ENCODE measurements around the gene C1RL.

Gene C1RL

DNA sequence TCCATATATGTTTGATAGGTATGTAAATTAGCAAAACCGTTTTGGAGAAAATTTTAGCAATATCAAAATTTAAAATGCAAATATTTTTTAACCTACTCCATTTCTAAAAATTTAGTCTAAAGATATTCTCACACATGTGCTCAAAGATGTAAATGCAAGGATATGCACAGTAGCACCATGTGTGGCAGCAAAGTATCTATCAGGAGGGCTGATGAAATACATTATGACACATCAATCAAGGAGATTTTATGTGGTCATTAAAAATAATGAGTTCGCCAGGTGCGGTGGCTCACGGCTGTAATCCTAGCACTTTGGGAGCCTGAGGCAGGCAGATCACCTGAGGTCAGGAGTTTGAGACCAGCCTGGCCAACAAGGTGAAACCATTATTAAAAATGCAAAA is 8.8 kb downstream of the C1RL start:
- Histone ChIP-seq H3K4me2 (ENCODE audit: low read length) (no peak overlapping the region), H3K9me3 (replicated peaks; ENCODE audit: low read length) (no peaks in the 10 kb centered on the region), H3K9ac (ENCODE audit: low read depth, low read length) (no peak overlapping the region), H3K4me1 (ENCODE audit: control insufficient read depth, insufficient read depth, low read length) (peaks cover 9% of the 10 kb centered on the region), H3K36me3 (ENCODE audit: insufficient read depth, low read length) (peaks cover 7% of the 10 kb centered on the region), H3K4me3 (ENCODE audit: low read length) (no peak overlapping the region), H3K27me3 (ENCODE audit: control insufficient read depth, insufficient read depth, low read length) (peaks cover 6% of the 10 kb centered on the region)

DNA sequence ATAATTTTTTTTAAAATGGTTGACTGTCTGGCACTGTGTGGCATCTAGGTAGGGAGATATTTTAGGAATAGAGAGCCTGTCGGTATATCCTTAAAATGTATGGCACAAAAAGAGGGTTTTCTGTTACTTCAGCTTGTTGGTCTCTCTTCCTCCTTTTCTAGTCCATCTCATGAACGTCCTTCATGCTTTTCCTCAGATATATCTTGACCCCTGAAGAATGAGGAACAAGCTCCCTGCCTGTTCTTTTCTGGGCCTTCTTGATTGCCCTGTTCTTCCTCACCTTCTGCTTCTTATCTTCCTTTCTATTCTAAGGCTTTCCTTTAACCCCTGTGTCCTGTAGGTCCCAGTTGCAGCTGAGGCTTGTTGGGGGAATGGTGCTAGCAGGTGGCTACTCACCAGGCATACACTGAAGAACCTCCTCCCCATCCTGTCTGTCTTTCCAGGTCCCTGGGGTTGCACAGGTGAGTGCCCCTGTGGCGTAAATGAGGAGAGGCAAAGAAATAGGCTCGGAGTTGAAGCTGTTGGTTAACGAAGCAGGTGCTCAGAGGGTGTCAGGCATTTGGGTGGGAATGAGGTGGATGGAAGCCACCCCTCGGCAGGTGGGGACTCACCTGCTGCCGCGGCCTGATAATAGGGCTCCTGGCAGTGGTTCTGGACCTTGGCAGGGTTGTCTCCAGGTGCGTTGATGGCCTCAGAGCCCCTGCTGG is 9.6 kb downstream of the C1RL start:
- peaks cover 7% of the 10 kb centered on the region for H3K36me3 ChIP-seq (ENCODE audit: insufficient read depth, low read length)
- no peak overlapping the region for H3K4me3 ChIP-seq (ENCODE audit: low read length)
- peaks cover 6% of the 10 kb centered on the region for H3K27me3 ChIP-seq (ENCODE audit: control insufficient read depth, insufficient read depth, low read length)
- no peak overlapping the region for H3K9ac ChIP-seq (ENCODE audit: low read depth, low read length)
- H3K4me2 ChIP-seq (ENCODE audit: low read length): no peak overlapping the region
- H3K4me1 ChIP-seq (ENCODE audit: control insufficient read depth, insufficient read depth, low read length): peaks cover 9% of the 10 kb centered on the region
- no peaks in the 10 kb centered on the region for H3K9me3 ChIP-seq (replicated peaks; ENCODE audit: low read length)

DNA sequence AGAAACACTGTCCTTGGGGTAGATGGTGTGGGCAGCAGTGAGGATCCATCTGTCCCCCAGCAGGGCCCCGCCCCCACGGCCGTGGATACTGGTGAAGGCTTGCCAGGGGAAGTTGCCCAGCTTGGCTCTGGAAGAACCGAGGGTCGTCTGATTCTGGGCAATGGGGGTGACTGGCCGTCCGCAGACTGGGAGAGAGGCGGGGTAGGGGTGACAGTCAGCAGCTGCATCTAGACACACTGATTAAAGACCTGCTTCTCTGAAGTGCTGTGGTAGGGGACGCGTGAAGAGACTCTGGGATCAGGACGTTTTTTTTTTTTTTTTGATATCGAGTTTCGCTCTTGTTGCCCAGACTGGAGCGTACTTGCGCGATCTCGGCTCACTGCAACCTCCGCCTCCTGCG is 12.0 kb downstream of the C1RL start:
- H3K4me2 ChIP-seq (ENCODE audit: low read length): peak overlapping the region; percentile 63
- peaks cover 12% of the 10 kb centered on the region for H3K4me1 ChIP-seq (ENCODE audit: control insufficient read depth, insufficient read depth, low read length)
- H3K36me3 ChIP-seq (ENCODE audit: insufficient read depth, low read length): peaks cover 7% of the 10 kb centered on the region
- no peak overlapping the region for H3K9ac ChIP-seq (ENCODE audit: low read depth, low read length)
- H3K9me3 ChIP-seq (replicated peaks; ENCODE audit: low read length): no peaks in the 10 kb centered on the region
- peaks cover 6% of the 10 kb centered on the region for H3K27me3 ChIP-seq (ENCODE audit: control insufficient read depth, insufficient read depth, low read length)
- H3K4me3 ChIP-seq (ENCODE audit: low read length): no peak overlapping the region

DNA sequence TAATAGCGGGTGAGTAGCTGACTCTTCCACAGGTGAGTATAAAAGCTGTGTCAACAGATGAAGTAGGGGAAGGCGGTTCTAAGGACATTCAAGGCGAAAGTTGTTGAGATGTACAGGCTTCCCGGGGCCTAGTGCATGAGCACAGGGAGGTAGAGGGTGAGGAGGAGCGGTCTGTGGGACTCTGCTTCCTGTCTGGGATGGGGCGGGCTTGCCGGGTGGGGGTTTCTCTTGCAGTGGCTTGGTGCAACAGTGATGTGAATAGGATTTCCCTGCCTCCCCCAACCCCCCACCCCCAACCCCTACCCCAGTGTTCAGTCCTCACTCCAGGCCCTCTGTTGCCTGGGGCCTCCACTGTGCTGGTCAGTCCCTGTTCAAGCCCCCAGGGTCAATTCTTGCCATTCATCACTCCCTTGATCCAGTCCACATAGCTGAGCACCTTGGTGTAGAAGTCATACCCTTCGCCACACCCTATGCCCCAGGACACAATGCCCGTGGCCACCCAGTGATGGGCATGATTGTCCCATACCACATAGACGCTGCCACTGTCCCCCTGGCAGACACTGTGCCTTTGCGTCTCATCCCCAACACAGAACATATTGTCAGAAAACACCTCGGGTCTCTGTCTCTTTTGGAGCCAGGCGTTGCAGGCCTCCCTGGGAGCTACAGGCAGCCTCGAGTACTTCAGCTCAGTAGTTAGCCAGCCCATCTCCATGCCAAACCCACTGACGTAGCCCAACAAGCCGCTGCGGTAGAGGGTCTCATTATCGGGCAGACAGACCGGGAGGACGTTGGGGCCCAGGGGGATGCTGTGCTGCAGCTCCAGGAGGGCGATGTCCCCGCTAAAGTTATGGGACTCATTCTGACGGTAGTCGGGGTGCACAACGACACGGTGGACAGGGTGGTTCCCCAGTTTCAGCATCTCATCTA is 12.7 kb downstream of the C1RL start:
- peaks cover 13% of the 10 kb centered on the region for H3K4me1 ChIP-seq (ENCODE audit: control insufficient read depth, insufficient read depth, low read length)
- H3K9ac ChIP-seq (ENCODE audit: low read depth, low read length): no peak overlapping the region
- H3K9me3 ChIP-seq (replicated peaks; ENCODE audit: low read length): no peaks in the 10 kb centered on the region
- peaks cover 6% of the 10 kb centered on the region for H3K27me3 ChIP-seq (ENCODE audit: control insufficient read depth, insufficient read depth, low read length)
- H3K36me3 ChIP-seq (ENCODE audit: insufficient read depth, low read length): peaks cover 7% of the 10 kb centered on the region
- no peak overlapping the region for H3K4me3 ChIP-seq (ENCODE audit: low read length)
- H3K4me2 ChIP-seq (ENCODE audit: low read length): no peak overlapping the region

DNA sequence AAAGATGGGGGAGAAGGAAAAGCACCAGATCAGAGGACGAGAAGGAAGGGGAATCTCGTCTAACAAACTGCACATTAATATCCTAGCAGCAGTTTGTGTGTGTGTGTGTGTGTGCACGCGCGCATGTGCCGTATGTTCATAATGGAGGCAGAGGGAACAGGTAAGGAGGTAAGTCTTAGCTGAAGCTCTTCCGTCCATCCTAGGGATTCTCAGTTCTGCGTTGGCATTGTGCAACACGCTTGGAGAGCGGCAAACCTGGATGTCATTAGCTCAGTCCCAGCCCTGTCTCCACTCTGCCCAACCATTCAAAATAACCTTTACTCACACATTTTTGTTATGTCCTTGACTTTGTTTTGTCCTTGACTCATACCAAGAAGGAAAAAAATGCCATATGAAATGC is 15.1 kb downstream of the C1RL start:
- Histone ChIP-seq H3K36me3 (ENCODE audit: insufficient read depth, low read length) (no peaks in the 10 kb centered on the region), H3K4me3 (ENCODE audit: low read length) (no peak overlapping the region), H3K4me1 (ENCODE audit: control insufficient read depth, insufficient read depth, low read length) (peaks cover 25% of the 10 kb centered on the region), H3K9ac (ENCODE audit: low read depth, low read length) (no peak overlapping the region), H3K27me3 (ENCODE audit: control insufficient read depth, insufficient read depth, low read length) (peaks cover 6% of the 10 kb centered on the region), H3K4me2 (ENCODE audit: low read length) (no peak overlapping the region), H3K9me3 (replicated peaks; ENCODE audit: low read length) (no peaks in the 10 kb centered on the region)

DNA sequence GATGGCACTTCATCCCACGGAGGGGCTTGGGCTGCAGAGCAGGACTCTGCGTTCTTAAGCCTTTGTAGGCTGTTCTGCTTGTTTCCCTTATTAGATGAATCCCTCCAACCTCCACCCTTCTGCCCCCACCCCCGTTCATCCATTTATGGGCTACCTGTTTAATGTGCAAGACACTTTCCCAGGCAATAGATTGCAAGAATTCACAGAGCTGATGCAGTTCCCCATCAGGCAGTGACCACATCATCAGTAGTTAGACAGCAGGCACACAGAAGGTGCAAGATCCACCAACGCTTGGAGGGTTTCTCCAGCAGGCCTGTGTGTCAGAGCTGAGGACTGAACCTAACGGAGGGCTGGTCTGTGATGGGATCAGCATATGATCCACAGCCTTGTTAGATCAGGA is 15.5 kb downstream of the C1RL start:
- Histone ChIP-seq H3K4me3 (ENCODE audit: low read length) (no peak overlapping the region), H3K27me3 (ENCODE audit: control insufficient read depth, insufficient read depth, low read length) (peaks cover 6% of the 10 kb centered on the region), H3K9me3 (replicated peaks; ENCODE audit: low read length) (no peaks in the 10 kb centered on the region), H3K9ac (ENCODE audit: low read depth, low read length) (no peak overlapping the region), H3K36me3 (ENCODE audit: insufficient read depth, low read length) (no peaks in the 10 kb centered on the region), H3K4me2 (ENCODE audit: low read length) (no peak overlapping the region), H3K4me1 (ENCODE audit: control insufficient read depth, insufficient read depth, low read length) (peaks cover 25% of the 10 kb centered on the region)

DNA sequence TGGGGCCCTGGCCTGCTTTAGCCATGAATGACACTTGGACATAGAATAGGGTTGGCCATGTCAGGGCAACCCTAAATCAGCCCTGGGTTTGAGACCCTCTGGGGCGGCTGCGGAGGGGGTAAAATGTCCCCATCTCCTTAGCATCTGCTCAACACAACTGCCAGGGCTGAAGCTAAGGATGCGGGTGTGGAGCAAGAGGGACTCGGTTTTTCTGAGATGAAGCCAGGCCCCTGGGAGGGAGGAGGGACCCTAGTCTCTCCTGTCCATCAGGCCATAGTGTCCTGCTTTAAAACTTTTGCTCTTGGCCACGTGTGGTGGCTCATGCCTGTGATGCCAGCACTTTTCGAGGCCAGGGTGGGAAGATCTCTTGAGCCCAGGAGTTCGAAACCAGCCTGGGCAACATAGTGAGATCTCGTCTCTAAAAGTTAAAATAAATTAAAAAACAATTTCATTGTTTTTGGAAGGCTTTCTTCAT is 16.0 kb downstream of the C1RL start:
- H3K4me2 ChIP-seq (ENCODE audit: low read length): no peak overlapping the region
- no peaks in the 10 kb centered on the region for H3K9me3 ChIP-seq (replicated peaks; ENCODE audit: low read length)
- H3K9ac ChIP-seq (ENCODE audit: low read depth, low read length): peak overlapping the region; percentile 62
- peaks cover 25% of the 10 kb centered on the region for H3K4me1 ChIP-seq (ENCODE audit: control insufficient read depth, insufficient read depth, low read length)
- H3K36me3 ChIP-seq (ENCODE audit: insufficient read depth, low read length): no peaks in the 10 kb centered on the region
- H3K27me3 ChIP-seq (ENCODE audit: control insufficient read depth, insufficient read depth, low read length): peaks cover 6% of the 10 kb centered on the region
- H3K4me3 ChIP-seq (ENCODE audit: low read length): no peak overlapping the region

DNA sequence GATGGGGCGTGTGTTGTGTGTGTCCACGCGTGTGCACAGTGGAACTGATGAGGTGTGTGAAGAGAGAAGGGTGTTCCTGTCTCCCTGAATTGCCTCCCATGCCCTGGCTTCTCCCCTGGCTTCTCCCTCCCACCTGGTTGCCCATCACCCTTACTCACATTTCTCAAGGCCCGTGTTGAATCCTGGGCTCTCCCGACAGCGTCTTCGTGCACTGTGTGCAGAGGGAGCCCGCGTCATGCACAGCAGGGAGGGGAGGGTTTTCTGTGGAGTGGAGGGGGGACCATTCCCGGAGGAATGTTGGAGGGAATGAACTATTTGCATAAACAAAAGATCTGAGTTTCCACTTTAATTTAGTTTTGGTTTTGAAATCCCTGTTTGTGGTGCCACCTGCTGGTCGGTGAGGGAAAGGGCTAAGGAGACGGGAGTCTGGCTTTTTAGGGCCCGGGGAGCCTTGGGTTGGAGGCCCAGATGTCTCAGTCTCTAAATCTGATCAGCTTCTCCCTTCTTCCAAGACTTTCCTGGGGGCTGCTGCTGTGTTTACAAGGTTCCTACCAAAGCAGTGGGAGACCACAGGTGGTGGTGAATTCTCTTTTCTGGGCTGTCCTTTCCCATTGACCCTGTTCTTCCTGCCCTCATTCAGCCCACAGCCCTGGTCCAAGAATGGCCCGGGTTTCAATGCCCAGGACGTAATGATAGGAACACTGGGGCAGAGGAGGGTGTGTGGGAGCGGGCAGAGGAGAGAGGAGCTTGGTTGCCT is 16.6 kb downstream of the C1RL start, which contains the start of gene C1R:
C1R (minus strand) TSS at position 217 of the 757 bp plus-strand sequence; CDS start at position 160, 57 bp downstream.
- peak within 1 kb of the TSS; percentile 62 for H3K9ac ChIP-seq (ENCODE audit: low read depth, low read length)
- peak within 1 kb of the TSS; percentile 80 for H3K4me2 ChIP-seq (ENCODE audit: low read length)

DNA sequence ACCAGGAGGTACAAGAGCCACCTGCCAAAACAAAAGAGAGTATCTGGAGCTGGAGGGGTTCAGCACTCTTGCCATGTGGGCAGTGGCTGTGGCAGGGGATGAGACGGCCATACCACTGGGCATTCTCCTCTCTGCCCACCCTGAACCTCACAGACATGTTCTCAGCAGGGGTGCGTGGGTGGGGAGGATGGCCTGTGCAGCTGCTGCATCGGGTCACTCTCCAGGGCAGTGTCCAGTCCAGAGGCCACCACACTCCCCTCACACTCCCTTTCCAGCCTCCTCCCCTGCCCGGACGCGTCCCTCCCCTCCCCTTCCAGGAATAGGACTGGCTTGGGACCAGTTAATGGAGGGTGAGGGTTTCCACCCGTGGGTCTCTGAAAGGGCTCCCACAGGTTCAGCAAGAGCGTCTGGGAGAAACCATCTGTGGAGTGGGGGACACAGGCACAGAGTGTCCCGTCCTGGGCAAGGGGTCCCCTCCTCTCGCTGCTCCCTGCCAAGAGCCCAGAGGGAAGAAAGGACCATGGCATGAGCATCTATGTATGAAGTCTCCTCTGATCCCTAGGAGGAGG is 17.3 kb downstream of the C1RL start:
- Histone ChIP-seq H3K4me2 (ENCODE audit: low read length) (peak overlapping the region; percentile 80), H3K4me1 (ENCODE audit: control insufficient read depth, insufficient read depth, low read length) (peaks cover 23% of the 10 kb centered on the region), H3K4me3 (ENCODE audit: low read length) (peak overlapping the region; percentile 66), H3K36me3 (ENCODE audit: insufficient read depth, low read length) (no peaks in the 10 kb centered on the region), H3K9ac (ENCODE audit: low read depth, low read length) (peak overlapping the region; percentile 62), H3K27me3 (ENCODE audit: control insufficient read depth, insufficient read depth, low read length) (peaks cover 5% of the 10 kb centered on the region), H3K9me3 (replicated peaks; ENCODE audit: low read length) (no peaks in the 10 kb centered on the region)

More for the DNA sequence above, 16.6 kb downstream of the C1RL start, which contains the start of gene C1R:
- peaks cover 6% of the 10 kb centered on the region for H3K27me3 ChIP-seq (ENCODE audit: control insufficient read depth, insufficient read depth, low read length)
- no peaks in the 10 kb centered on the region for H3K9me3 ChIP-seq (replicated peaks; ENCODE audit: low read length)
- H3K4me3 ChIP-seq (ENCODE audit: low read length): peak within 1 kb of the TSS; percentile 66
- peaks cover 23% of the 10 kb centered on the region for H3K4me1 ChIP-seq (ENCODE audit: control insufficient read depth, insufficient read depth, low read length)
- no peaks in the 10 kb centered on the region for H3K36me3 ChIP-seq (ENCODE audit: insufficient read depth, low read length)

DNA sequence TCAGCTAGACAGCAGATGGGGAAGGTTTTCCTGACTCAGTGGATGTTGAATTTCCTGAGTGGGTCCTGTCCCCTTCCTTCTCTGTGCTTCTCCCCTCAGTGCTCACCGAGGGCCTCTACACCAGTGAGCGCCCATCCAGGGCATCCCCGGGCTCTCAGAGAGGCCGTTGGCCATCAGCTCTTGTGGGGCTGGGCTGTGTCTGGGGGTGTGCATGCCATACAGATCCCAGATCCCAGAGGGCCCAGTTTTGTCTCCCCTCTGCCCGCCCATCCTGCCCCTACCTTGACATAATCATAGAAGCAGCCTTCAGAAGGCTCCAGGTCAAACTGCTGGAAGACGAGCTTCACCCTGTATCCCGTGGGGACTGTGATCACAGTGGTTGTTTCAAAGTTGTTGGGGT is 17.8 kb downstream of the C1RL start:
- Histone ChIP-seq H3K9me3 (replicated peaks; ENCODE audit: low read length) (no peaks in the 10 kb centered on the region), H3K4me3 (ENCODE audit: low read length) (no peak overlapping the region), H3K36me3 (ENCODE audit: insufficient read depth, low read length) (no peaks in the 10 kb centered on the region), H3K9ac (ENCODE audit: low read depth, low read length) (peak overlapping the region; percentile 62), H3K4me2 (ENCODE audit: low read length) (peak overlapping the region; percentile 80), H3K27me3 (ENCODE audit: control insufficient read depth, insufficient read depth, low read length) (peaks cover 3% of the 10 kb centered on the region), H3K4me1 (ENCODE audit: control insufficient read depth, insufficient read depth, low read length) (peaks cover 23% of the 10 kb centered on the region)
